ENCODE measurements around the gene GDA.

GDA gene

GRCh38 chr9:72133365-72134035 lies 15.7 kb upstream of the GDA start:
- Histone ChIP-seq H3K27me3 (ENCODE audit: control insufficient read depth in 1 of 2, insufficient read depth in 2 of 2, low read length in 2 of 2) (peaks cover 2 to 3% of the 10 kb centered on the region in 2 donors), H3K4me1 (ENCODE audit: control insufficient read depth, insufficient read depth, low read length) (no peaks in the 10 kb centered on the region), H3K4me3 (ENCODE audit: low read length in 2 of 2) (no peak overlapping the region), H3K9ac (ENCODE audit: low read length in 2 of 2) (no peak overlapping the region), H3K27ac (ENCODE audit: low read length) (no peak overlapping the region), H3K36me3 (ENCODE audit: control insufficient read depth in 2 of 2, insufficient read depth in 2 of 2, low read length in 2 of 2) (no peaks in the 10 kb centered on the region), H3K9me3 (ENCODE audit: control insufficient read depth in 2 of 2, low read length in 2 of 2) (peaks cover 0 to 2% of the 10 kb centered on the region in 2 donors)

- H3K27me3 ChIP-seq (ENCODE audit: control insufficient read depth in 1 of 2, insufficient read depth in 2 of 2, low read length in 2 of 2), result peaks cover 0 to 3% of the 10 kb centered on the region in 2 donors
These were observed 14.4 kb upstream of the GDA start for GRCh38 chr9:72134801-72135200.

GRCh38 chr9:72137697-72138365 lies 11.4 kb upstream of the GDA start:
- Histone ChIP-seq H3K4me1 (ENCODE audit: control insufficient read depth, insufficient read depth, low read length) (no peaks in the 10 kb centered on the region), H3K9ac (ENCODE audit: low read length in 2 of 2) (no peak overlapping the region), H3K4me3 (ENCODE audit: low read length in 2 of 2) (no peak overlapping the region), H3K36me3 (ENCODE audit: control insufficient read depth in 2 of 2, insufficient read depth in 2 of 2, low read length in 2 of 2) (no peaks in the 10 kb centered on the region), H3K9me3 (ENCODE audit: control insufficient read depth in 2 of 2, low read length in 2 of 2) (peaks cover 0 to 3% of the 10 kb centered on the region in 2 donors), H3K27ac (ENCODE audit: low read length) (no peak overlapping the region), H3K27me3 (ENCODE audit: control insufficient read depth in 1 of 2, insufficient read depth in 2 of 2, low read length in 2 of 2) (no peaks in the 10 kb centered on the region)

More at GRCh38 chr9:72134801-72135200, 14.4 kb upstream of the GDA start:
- Histone ChIP-seq H3K36me3 (ENCODE audit: control insufficient read depth in 2 of 2, insufficient read depth in 2 of 2, low read length in 2 of 2) (no peaks in the 10 kb centered on the region), H3K4me3 (ENCODE audit: low read length in 2 of 2) (no peak overlapping the region), H3K9me3 (ENCODE audit: control insufficient read depth in 2 of 2, low read length in 2 of 2) (peaks cover 0 to 3% of the 10 kb centered on the region in 2 donors), H3K27ac (ENCODE audit: low read length) (no peak overlapping the region), H3K9ac (ENCODE audit: low read length in 2 of 2) (no peak overlapping the region), H3K4me1 (ENCODE audit: control insufficient read depth, insufficient read depth, low read length) (no peaks in the 10 kb centered on the region)

GRCh38 chr9:72139226-72139625 lies 10.0 kb upstream of the GDA start:
- H3K36me3 ChIP-seq (ENCODE audit: control insufficient read depth in 2 of 2, insufficient read depth in 2 of 2, low read length in 2 of 2), result no peaks in the 10 kb centered on the region
- no peak overlapping the region for H3K9ac ChIP-seq (ENCODE audit: low read length in 2 of 2)
- H3K4me3 ChIP-seq (ENCODE audit: low read length in 2 of 2), result no peak overlapping the region
- no peaks in the 10 kb centered on the region for H3K4me1 ChIP-seq (ENCODE audit: control insufficient read depth, insufficient read depth, low read length)
- no peak overlapping the region for H3K27ac ChIP-seq (ENCODE audit: low read length)
- peaks cover 0 to 3% of the 10 kb centered on the region in 2 donors for H3K9me3 ChIP-seq (ENCODE audit: control insufficient read depth in 2 of 2, low read length in 2 of 2)
- H3K27me3 ChIP-seq (ENCODE audit: control insufficient read depth in 1 of 2, insufficient read depth in 2 of 2, low read length in 2 of 2), result no peaks in the 10 kb centered on the region

GRCh38 chr9:72140586-72140985 lies 8.7 kb upstream of the GDA start:
- H3K9ac ChIP-seq (ENCODE audit: low read length in 2 of 2), result no peak overlapping the region
- no peaks in the 10 kb centered on the region for H3K36me3 ChIP-seq (ENCODE audit: control insufficient read depth in 2 of 2, insufficient read depth in 2 of 2, low read length in 2 of 2)
- H3K27me3 ChIP-seq (ENCODE audit: control insufficient read depth in 1 of 2, insufficient read depth in 2 of 2, low read length in 2 of 2), result no peaks in the 10 kb centered on the region
- no peaks in the 10 kb centered on the region for H3K4me1 ChIP-seq (ENCODE audit: control insufficient read depth, insufficient read depth, low read length)
- peaks cover 0 to 3% of the 10 kb centered on the region in 2 donors for H3K9me3 ChIP-seq (ENCODE audit: control insufficient read depth in 2 of 2, low read length in 2 of 2)
- H3K4me3 ChIP-seq (ENCODE audit: low read length in 2 of 2), result no peak overlapping the region
- no peak overlapping the region for H3K27ac ChIP-seq (ENCODE audit: low read length)

- H3K9ac ChIP-seq (ENCODE audit: low read length in 2 of 2), result no peak overlapping the region
- H3K27ac ChIP-seq (ENCODE audit: low read length), result no peak overlapping the region
- no peaks in the 10 kb centered on the region for H3K36me3 ChIP-seq (ENCODE audit: control insufficient read depth in 2 of 2, insufficient read depth in 2 of 2, low read length in 2 of 2)
- peaks cover 0 to 3% of the 10 kb centered on the region in 2 donors for H3K9me3 ChIP-seq (ENCODE audit: control insufficient read depth in 2 of 2, low read length in 2 of 2)
- no peaks in the 10 kb centered on the region for H3K27me3 ChIP-seq (ENCODE audit: control insufficient read depth in 1 of 2, insufficient read depth in 2 of 2, low read length in 2 of 2)
- H3K4me3 ChIP-seq (ENCODE audit: low read length in 2 of 2), result no peak overlapping the region
- H3K4me1 ChIP-seq (ENCODE audit: control insufficient read depth, insufficient read depth, low read length), result no peaks in the 10 kb centered on the region
These were observed 7.8 kb upstream of the GDA start for GRCh38 chr9:72141484-72141883.

GRCh38 chr9:72144756-72145492 lies 4.3 kb upstream of the GDA start:
- Histone ChIP-seq H3K9me3 (ENCODE audit: control insufficient read depth in 2 of 2, low read length in 2 of 2) (no peaks in the 10 kb centered on the region), H3K27ac (ENCODE audit: low read length) (no peak overlapping the region), H3K9ac (ENCODE audit: low read length in 2 of 2) (no peak overlapping the region), H3K4me3 (ENCODE audit: low read length in 2 of 2) (no peak overlapping the region), H3K36me3 (ENCODE audit: control insufficient read depth in 2 of 2, insufficient read depth in 2 of 2, low read length in 2 of 2) (no peaks in the 10 kb centered on the region), H3K4me1 (ENCODE audit: control insufficient read depth, insufficient read depth, low read length) (peaks cover 4% of the 10 kb centered on the region), H3K27me3 (ENCODE audit: control insufficient read depth in 1 of 2, insufficient read depth in 2 of 2, low read length in 2 of 2) (peaks cover 5 to 15% of the 10 kb centered on the region in 2 donors)

GRCh38 chr9:72145733-72146505 lies 3.3 kb upstream of the GDA start:
- Histone ChIP-seq H3K36me3 (ENCODE audit: control insufficient read depth in 2 of 2, insufficient read depth in 2 of 2, low read length in 2 of 2) (no peaks in the 10 kb centered on the region), H3K27ac (ENCODE audit: low read length) (no peak overlapping the region), H3K4me3 (ENCODE audit: low read length in 2 of 2) (no peak overlapping the region), H3K4me1 (ENCODE audit: control insufficient read depth, insufficient read depth, low read length) (peaks cover 4% of the 10 kb centered on the region), H3K27me3 (ENCODE audit: control insufficient read depth in 1 of 2, insufficient read depth in 2 of 2, low read length in 2 of 2) (peaks cover 6 to 15% of the 10 kb centered on the region in 2 donors), H3K9me3 (ENCODE audit: control insufficient read depth in 2 of 2, low read length in 2 of 2) (no peaks in the 10 kb centered on the region), H3K9ac (ENCODE audit: low read length in 2 of 2) (no peak overlapping the region)

- H3K4me1 ChIP-seq (ENCODE audit: control insufficient read depth, insufficient read depth, low read length), result peaks cover 4% of the 10 kb centered on the region
These were observed 1.6 kb upstream of the GDA start for GRCh38 chr9:72147676-72148075.

GRCh38 chr9:72150127-72150526 lies 887 bp downstream of the GDA start:
- Histone ChIP-seq H3K27ac (ENCODE audit: low read length) (no peak overlapping the region), H3K36me3 (ENCODE audit: control insufficient read depth in 2 of 2, insufficient read depth in 2 of 2, low read length in 2 of 2) (no peaks in the 10 kb centered on the region), H3K27me3 (ENCODE audit: control insufficient read depth in 1 of 2, insufficient read depth in 2 of 2, low read length in 2 of 2) (peaks cover 6 to 15% of the 10 kb centered on the region in 2 donors), H3K4me3 (ENCODE audit: low read length in 2 of 2) (no peak overlapping the region), H3K9ac (ENCODE audit: low read length in 2 of 2) (no peak overlapping the region), H3K9me3 (ENCODE audit: control insufficient read depth in 2 of 2, low read length in 2 of 2) (peaks cover 0 to 4% of the 10 kb centered on the region in 2 donors), H3K4me1 (ENCODE audit: control insufficient read depth, insufficient read depth, low read length) (peaks cover 4% of the 10 kb centered on the region)

More at GRCh38 chr9:72147676-72148075, 1.6 kb upstream of the GDA start:
- H3K36me3 ChIP-seq (ENCODE audit: control insufficient read depth in 2 of 2, insufficient read depth in 2 of 2, low read length in 2 of 2), result no peaks in the 10 kb centered on the region
- H3K4me3 ChIP-seq (ENCODE audit: low read length in 2 of 2), result no peak overlapping the region
- peaks cover 6 to 15% of the 10 kb centered on the region in 2 donors for H3K27me3 ChIP-seq (ENCODE audit: control insufficient read depth in 1 of 2, insufficient read depth in 2 of 2, low read length in 2 of 2)
- no peak overlapping the region for H3K27ac ChIP-seq (ENCODE audit: low read length)
- no peak overlapping the region for H3K9ac ChIP-seq (ENCODE audit: low read length in 2 of 2)
- H3K9me3 ChIP-seq (ENCODE audit: control insufficient read depth in 2 of 2, low read length in 2 of 2), result no peaks in the 10 kb centered on the region

Measured in stomach smooth muscle (tissue), 2 donors.